Stimulated activated CD4-positive, alpha-beta T cell treated with anti-CD3 and anti-CD28 coated beads, Interleukin-4, amount 100 ng/mL, for 4 hours (primary cell): ENCODE data around the gene TCF20.

Experiments
- DNase-seq, 2 experiments: peaks; one replicate each; pipeline ENCODE4 v3.0.0-alpha.2; 2020

The TCF20 gene

DNA sequence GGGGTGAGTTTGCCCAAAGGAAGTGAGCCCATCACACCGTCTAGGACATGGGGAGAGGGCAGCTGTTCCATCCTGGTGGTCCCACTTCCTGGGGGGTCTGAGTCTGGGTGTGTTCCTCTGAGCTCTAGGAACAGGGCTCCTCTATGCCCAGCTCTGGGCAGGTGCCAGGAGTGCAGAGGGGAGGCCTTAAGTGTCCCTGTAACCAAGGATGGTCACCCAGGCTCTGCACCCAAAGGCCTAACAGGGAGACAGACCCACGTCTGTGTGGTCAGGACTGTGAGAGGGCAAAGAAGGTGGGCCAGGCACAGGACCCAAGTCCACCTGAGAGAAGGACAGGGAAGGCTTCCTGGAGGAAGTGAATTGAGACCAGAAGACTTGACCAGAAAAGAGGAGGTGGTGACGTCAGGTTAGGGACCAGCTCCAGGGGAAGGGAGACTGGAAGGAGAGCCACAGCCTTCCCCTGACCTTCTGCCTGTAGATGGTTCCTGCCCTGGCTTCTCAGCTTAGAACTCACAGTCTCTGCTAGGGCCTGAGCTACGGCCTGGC, 11.3 kb upstream of the TCF20 start:
- DNase-seq: no peak

DNA sequence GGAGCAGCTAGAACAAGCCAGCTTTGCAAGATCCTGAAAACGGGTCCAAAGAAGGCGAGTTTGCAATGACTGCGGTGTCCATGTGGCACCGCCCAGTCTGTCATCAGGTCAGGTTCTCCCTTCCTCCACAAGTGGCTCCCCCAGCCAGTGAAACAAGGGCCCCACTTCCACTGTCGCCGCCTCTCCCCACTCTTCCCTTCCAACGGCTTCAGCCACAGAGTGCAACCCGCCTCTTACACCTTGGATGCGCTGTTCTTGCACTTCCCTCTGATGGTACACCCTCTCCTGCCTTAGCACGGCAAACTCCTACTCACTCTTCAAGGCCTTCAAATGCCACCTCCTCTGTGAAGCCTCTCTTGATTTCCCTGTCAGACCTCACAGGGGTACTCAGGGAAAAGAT, 10.8 kb upstream of the TCF20 start:
- no peak for DNase-seq

- DNase-seq: no peak
Observed at GRCh38 chr22:42280836-42281235, 10.4 kb upstream of the TCF20 start.

DNA sequence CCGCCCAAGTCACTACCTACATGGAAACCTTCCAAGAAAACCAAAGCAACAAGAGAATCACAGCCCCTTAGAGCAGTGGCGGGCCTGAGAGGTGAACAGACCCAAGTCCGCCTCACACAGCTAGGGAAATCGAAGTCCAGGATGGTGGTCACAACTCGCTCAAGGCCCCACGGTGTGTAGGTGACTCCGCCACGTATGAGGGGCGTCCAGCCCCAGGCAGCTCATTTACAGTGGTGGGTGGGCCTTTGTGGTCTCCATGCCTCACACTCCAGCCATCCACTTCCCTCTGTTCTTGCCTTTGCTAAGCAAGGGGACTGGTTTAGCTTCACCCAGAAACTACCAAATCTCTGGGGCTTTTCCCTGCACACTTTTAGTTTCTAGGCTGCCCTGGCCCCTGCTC, 9.7 kb upstream of the TCF20 start:
- no peak for DNase-seq

- DNase-seq: no peak
Observed at GRCh38 chr22:42279425-42280020, 9.1 kb upstream of the TCF20 start.

DNA sequence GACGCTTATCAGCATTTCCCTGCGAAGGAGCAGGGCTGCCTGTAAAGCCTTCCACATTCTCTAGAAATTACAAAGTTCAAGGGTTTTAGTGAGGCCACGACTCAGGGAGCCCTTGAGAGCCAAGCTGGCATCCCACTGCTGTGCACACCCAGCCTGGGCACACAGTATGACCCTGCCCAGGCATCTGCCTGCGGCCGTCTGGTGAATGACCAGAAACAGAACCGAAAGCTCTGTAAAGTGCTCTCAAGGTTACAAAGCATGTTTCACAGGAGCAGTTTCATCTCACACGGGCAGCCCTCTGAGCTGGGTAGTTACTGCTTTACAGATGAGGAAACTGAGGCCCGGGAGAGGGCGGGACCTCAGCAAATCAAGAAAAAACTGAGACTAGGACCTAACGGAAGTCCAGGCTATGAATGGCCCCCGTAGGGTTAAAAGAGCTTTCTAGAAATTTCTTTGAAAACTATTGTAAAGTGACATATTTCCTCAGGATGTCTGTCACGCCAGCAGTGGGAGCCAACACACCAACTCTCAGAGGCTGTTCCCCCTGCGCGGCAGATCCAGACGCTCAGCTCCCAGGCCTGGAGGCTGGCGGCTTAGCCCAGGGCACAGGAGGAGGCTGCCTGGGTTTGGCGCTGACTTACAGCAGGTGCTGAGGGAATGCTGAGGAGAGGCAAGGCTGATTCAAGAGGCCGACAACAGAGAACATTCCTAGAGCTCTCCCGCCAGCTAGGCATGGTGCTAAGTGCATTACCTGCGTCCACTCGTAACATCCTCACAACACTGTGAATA, 7.7 kb upstream of the TCF20 start:
- no peak for DNase-seq

DNA sequence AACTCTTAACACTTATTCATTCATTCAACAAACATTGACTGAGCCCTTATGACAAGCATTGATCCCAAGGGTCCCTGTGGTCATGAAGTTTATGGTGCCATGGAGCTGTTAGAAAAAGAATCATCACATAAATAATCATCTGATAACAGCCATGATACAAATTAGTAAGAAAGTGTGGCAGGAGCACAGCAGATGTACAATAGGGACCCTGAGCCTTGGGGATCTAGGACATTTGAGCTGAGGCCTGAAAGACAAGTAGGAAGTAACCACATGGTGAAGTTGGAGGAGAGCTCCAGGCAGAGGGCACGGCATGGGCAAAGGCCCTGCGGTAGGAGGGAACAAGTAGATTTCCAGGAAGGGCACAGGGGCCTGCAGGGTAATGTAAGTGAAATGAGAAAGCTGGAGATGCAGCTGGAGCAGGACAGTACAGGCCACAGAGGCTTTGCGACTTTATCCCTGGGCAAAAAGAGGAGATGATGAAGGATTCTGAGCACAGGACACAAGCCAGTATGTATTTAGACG, 6.8 kb upstream of the TCF20 start:
- no peak for DNase-seq

DNA sequence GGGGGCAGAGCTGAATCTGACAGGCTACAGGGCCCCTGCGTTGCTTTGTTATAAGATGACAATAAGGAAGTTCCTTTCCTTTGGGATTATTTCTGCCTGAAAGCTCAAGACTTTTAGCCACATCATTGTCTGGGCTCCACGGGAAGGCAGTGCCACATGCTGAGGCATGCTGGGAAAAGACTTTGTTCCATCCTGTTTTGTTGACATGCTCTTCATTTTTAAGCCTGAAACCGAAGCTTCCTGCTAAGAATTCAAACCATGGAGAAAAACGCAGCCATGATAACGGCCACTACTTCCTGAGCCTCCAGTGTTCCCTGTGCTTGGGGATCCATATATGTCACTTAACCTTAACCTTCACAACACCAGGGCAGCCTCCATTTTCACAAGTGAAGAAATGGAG, 5.5 kb upstream of the TCF20 start:
- DNase-seq: no peak

DNA sequence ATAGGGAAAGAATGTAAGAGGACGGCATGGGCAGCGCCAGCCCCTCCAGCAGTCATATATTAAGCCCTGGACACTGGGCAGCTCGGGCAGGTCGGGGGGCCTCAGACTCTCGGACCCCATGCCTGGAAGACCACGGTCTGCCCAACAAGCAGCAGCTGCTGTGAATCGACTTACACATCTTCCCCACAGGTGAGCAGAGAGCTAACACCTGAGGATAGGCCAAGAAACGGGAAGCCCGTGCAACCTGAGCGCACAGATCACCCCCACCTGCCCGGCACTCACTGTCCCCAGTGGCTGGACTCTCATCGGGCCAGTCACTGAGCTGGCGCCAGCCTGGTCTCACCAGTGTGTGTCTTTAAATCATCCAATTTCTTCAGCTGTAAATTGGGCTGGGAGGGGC, 4.7 kb upstream of the TCF20 start:
- no peak for DNase-seq

- no peak for DNase-seq
Observed at GRCh38 chr22:42273855-42274451, 3.5 kb upstream of the TCF20 start.

DNA sequence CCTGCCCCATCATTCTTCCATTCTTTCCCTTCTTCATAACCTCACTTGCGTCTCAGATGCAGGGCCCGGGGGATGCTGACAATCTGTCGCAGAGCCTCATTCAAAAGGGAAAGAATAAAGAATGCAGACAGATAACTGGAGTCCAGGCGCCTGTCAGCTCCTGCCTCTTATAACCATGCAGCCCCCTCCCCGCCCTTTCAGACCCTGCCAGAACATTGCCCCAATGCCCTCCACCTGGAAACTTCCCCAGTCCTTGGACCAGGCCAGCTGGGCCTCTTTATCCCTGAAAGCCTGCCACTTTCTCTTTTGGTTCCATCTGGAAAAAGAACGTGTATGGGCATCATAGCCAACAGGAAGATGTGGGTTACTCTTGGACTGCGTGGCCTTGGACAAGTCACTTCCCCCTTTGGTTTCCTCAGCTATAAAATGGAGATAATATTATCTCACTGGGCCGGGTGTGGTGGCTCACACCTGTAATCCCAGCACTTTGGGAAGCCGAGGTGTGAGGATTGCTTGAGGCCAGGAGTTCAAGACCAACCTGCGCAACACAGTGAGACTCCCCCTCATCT, 2.1 kb upstream of the TCF20 start:
- no peak for DNase-seq

DNA sequence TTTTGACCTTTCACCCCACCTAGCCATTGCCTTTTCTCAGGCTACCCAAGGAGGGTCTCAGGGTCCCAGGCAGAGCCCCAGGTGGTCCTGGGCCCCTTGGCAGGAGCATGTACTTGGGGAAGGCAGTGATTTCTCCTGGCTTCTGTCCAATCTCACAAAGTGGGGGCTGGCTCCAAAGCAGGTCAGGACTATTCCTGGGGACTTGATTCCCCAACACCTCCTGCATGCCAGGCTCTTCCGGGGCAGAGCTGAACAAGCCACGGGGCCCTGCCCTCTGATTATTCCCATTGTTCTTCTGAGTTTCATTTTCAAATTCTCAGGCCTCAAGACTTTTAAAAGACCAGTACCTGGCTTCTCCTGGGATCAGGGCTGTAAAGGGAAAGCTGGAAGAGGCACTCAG, 1.5 kb upstream of the TCF20 start:
- no peak for DNase-seq

DNA sequence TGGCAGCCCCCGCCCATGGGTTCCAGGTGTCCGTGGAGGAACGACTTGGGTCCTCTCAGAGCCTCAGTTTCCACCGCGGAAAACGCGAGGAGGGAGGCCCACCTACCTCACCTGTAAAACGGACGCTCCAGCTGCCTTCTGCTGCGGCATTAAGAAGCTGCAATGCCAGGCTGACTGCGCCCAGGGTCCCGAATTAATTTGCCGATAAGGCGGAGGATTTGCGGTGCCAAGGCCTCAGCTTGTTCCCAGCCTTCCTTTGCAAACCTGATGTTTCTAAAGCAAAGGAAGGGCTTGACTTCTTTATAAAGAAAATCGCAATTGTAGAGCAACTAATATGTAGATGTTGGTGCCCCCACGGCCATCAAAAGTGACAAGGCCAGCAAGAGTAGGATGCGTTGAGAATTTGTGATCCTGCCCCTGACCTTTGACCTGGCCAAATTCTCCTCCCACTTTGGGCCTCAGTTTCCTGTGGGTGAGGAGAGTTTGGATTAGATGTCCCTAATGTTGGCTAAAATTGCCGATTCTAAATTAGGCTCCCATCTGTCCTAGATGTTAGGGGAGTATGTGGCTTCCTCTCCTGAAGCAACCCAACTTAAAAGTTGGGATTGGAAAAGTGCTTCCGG, 849 bp upstream of the TCF20 start:
- no peak for DNase-seq

DNA sequence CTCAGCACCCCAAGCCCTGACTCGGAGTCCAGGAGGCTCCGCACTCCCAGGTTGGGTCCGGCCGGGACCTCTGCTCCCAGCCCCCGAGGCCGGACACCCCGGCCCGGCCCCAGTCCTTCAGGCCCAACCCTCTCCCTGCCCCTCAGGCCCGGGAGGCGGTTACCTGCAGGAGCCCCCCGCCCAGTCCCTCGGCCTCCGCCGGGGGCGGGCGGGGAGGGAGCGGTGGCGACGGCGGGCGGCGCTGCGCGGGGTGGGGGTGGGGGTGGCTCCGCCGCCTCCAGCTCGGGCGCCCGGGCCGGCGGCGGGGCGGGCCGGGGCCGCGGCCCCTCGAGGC, 310 bp downstream of the TCF20 start:
- peak in 1 of 2 experiments; percentile 37 for DNase-seq

DNA sequence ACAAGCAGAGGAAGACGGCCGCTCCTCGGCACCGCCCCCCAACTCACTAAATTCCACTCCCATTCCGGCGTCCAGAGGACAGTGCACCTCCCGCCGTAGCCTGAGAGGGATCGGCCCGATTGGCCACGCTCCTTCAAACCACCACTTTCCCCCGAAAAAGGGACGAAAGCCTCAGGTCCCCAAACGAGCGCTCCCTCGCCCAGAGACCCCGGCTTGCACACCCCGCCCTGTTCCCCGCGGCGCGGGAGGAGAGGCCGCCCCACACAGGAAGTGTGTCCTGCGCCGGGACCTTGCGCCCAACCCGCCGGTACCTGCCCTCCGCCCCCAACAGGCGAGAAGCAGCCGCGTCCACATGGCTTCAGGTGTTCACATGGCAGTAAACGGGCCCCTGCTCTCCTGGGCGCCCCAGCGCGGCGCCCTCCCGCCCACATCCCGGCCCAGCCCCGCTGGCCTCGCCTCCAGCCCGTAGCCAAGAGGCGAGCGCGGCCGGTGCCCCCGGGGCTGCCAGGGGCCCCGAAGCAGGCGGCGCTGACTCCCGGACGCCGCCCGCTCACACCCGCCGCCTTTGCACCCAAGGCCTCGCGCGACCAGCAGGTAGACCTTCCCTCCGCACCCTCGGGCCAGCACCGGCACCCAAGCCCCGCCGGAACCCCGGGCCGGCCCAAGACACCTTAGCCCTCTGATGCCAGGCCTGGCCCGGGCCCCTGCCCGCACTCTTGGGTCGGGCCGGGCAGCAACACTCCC, 849 bp downstream of the TCF20 start:
- peak; percentile 64 to 69 for DNase-seq

DNA sequence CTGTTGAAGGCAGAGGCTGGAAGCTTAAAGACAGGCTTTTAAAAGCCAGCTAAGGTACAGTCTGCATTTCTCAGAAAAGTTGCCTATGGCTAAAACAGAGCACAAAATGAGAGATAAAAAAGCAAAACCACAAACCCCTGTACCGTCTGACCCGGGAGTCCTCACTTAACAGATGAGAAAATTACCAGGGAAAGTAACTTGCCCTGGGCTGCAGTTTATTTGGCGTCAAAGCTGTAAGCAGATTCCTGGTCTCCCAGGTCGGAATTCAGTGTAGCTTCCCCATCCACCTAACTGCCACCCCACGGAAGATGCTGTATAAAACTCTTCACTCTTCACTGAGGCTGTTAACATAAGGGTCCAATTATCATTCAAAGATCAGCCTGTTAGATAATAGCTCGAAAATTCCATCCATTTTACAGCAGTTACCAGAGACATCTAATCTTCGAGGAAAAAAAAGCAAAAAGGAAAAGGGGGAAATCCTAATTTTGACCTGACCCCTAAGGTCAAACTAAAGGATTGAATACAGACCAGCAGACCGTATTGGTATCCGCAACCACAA, 1.5 kb downstream of the TCF20 start:
- DNase-seq: no peak

DNA sequence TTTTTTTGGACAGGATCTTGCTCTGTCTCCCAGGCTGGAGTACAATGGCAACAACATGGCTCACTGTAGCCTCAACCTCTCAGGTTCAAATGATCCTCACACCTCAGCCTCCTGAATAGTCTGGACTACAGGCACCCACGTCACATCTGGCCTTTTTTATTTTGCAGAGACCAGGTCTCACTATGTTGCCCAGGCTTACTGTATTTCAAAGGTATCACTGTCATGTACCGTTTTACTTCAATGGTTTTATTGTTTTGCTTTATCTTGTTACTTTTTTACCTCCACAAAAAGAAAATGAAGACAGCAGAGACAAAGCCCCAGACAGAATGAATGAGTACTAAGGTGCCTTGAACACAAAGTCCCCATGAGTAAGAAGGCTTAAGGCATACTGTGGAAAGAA, 5.1 kb downstream of the TCF20 start:
- no peak for DNase-seq

- no peak for DNase-seq
Observed at GRCh38 chr22:42263944-42264343, 6.5 kb downstream of the TCF20 start.

DNA sequence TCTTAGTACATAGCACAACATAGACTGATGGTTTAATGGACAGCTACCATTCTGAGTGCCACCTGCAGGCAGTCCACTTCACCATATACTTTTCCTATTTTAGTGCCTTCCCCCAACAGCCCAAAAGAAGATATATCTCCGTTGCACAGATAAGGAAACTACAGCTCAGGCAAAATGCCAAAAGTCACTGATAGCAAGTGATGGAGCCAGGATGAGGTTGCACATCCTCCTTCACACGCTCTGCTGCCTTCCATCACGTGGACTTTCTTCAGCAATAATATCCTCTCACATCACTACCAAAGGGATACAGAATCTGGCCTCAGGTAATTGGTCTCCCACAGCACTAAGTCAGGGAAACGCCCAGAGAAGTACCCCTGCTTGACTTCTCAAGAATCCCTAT, 7.5 kb downstream of the TCF20 start:
- no peak for DNase-seq

- no peak for DNase-seq
Observed at GRCh38 chr22:42261296-42261695, 9.2 kb downstream of the TCF20 start.

GRCh38 chr22:42258126-42258525, 12.3 kb downstream of the TCF20 start:
- DNase-seq: no peak

GRCh38 chr22:42257386-42257785, 13.1 kb downstream of the TCF20 start:
- no peak for DNase-seq
